Thoracic aorta (tissue), 2 donors: ENCODE data around the gene ROBO1. TPM values are rescaled to one million over a fixed set of nuclear protein-coding genes. Genes with fewer than 3 reads are reported as not detected.
"Not testable (repeated sequence)": the region's sequence is repeated elsewhere in the genome, so short reads cannot be mapped to it uniquely, and the experiment has no call there.

Experiments used
- ATAC-seq: fragments of 150-250 bp; one replicate; pipeline ENCODE4 v1.8.0; 2017; ENCODE audit warnings: low read depth; ENCODE audit not compliant: insufficient number of reproducible peaks, low FRiP score
- DNase-seq: peaks from one replicate; pipeline ENCODE4 v3.0.0-alpha.2; 2020; ENCODE audit warnings: low spot score
- H3K27ac ChIP-seq, 2 donors: fragments of 200-600 bp; sonication (generic); 1 replicate in 1 of 2; 2 replicates in 1 of 2; pipeline ENCODE4 v1.5.1; 2016; ENCODE audit warnings: mild to moderate bottlenecking in 2 of 2, moderate library complexity in 2 of 2
- H3K27me3 ChIP-seq: fragments of 200-600 bp; sonication (generic); replicated peaks from 2 replicates; pipeline ENCODE4 v1.6.0; 2016; ENCODE audit warnings: mild to moderate bottlenecking; ENCODE audit not compliant: insufficient read depth
- H3K36me3 ChIP-seq: fragments of 200-600 bp; sonication (generic); one replicate; pipeline ENCODE4 v1.5.1; 2016
- H3K4me1 ChIP-seq, 2 donors: fragments of 200-600 bp; sonication (generic); 1 replicate in 1 of 2; 2 replicates in 1 of 2; pipeline versions ENCODE4 v1.5.1 to v1.6.0; 2016; ENCODE audit warnings: low read depth in 2 of 2, mild to moderate bottlenecking in 1 of 2; ENCODE audit not compliant: control insufficient read depth in 1 of 2
- H3K4me3 ChIP-seq: fragments of 200-600 bp; sonication (generic); 2 replicates; pipeline ENCODE4 v1.5.1; 2016; ENCODE audit warnings: mild to moderate bottlenecking
- H3K9me3 ChIP-seq: fragments of 200-600 bp; sonication (generic); 2 replicates; pipeline ENCODE4 v1.5.1; 2016
- total RNA-seq, 2 donors: library from RNA; depleted of rRNA; stranded (reverse); fragments of >200 nt; gene quantifications; one replicate each; pipeline versions ENCODE4 v1.1.0 to v1.2.3, GENCODE V29; 2016
- TF ChIP-seq, protein P1 (sequence below): fragments of 200-600 bp; sonication (generic); IDR thresholded peaks from one replicate; pipeline ENCODE4 v1.5.1; 2019; ENCODE audit warnings: antibody characterized with exemption

Gene ROBO1
- total RNA-seq, 2 donors from 2014 or later = 13.3 to 24.4 TPM

DNA sequence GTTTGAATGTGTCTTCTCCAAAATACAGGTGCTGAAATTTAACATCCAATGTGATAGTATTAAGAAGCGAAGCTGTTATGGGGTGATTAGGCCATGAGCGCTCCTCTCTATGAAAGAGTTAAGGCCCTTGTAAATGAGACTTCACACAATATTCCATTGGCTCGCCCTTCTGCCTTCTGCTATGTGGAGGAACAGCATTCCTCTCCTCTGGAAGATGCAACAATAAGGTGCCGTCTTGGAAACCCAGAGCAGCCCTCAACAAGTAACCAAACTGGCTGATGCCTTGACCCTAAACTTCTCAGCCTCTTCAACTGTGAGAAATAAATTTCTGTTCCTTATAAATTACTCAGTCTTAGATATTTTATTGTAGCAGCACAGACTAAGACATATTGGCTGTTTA lies 874.6 kb downstream of the ROBO1 start:
- Histone ChIP-seq H3K27me3 (no peaks in the 10 kb centered on the region), H3K4me3 (no peak overlapping the region), H3K27ac (no peak overlapping the region), H3K4me1 (peaks cover 0 to 21% of the 10 kb centered on the region in 2 donors), H3K9me3 (no peaks in the 10 kb centered on the region), H3K36me3 (no peaks in the 10 kb centered on the region)
- TF ChIP-seq, protein P1, sequence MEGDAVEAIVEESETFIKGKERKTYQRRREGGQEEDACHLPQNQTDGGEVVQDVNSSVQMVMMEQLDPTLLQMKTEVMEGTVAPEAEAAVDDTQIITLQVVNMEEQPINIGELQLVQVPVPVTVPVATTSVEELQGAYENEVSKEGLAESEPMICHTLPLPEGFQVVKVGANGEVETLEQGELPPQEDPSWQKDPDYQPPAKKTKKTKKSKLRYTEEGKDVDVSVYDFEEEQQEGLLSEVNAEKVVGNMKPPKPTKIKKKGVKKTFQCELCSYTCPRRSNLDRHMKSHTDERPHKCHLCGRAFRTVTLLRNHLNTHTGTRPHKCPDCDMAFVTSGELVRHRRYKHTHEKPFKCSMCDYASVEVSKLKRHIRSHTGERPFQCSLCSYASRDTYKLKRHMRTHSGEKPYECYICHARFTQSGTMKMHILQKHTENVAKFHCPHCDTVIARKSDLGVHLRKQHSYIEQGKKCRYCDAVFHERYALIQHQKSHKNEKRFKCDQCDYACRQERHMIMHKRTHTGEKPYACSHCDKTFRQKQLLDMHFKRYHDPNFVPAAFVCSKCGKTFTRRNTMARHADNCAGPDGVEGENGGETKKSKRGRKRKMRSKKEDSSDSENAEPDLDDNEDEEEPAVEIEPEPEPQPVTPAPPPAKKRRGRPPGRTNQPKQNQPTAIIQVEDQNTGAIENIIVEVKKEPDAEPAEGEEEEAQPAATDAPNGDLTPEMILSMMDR = no peak
- DNase-seq (no peak), ATAC-seq (no peak)

DNA sequence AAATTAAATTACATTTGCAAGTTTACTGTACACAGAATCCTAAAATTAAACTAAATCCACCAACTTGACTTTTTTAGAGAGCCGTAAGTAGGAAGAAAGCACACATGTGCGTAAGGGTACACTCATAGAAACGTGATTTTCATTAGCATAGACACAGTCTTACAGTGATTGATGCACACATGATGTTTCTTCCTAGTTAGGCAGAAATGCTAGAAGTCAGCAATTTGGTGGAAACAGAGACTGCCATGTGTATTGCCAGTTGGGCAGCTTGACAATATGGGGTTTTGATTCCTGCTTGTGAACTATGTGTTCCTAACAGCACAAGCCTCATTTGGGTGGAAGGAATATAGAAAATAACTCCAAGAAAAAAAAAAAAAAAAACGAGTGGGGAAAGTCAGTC lies 878.5 kb downstream of the ROBO1 start:
- no peak for ATAC-seq
- H3K4me1 ChIP-seq = peaks cover 5 to 27% of the 10 kb centered on the region in 2 donors
- no peak overlapping the region for H3K27ac ChIP-seq
- no peaks in the 10 kb centered on the region for H3K9me3 ChIP-seq
- H3K36me3 ChIP-seq = no peaks in the 10 kb centered on the region
- TF ChIP-seq, protein P1 = no peak
- no peaks in the 10 kb centered on the region for H3K27me3 ChIP-seq
- H3K4me3 ChIP-seq = no peak overlapping the region
- no peak for DNase-seq

DNA sequence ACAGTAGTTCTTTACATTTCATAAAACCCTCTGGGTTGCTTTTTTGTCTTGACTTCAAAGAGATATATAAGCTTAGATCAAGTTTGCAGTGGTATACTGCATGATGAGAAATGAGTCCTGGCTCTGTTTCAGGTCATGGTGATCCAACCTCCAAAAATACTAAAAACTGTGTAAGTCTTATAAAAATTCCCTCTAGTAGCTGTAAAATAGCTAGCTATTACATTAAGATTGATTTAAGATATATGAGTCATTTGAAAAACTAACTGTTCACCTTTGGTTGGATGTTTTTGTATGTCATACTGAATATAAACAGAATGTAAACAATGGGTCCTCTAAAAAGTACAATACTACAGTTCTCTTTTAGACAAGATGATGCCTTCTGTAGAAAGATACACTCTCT lies 879.2 kb downstream of the ROBO1 start:
- ATAC-seq = no peak

DNA sequence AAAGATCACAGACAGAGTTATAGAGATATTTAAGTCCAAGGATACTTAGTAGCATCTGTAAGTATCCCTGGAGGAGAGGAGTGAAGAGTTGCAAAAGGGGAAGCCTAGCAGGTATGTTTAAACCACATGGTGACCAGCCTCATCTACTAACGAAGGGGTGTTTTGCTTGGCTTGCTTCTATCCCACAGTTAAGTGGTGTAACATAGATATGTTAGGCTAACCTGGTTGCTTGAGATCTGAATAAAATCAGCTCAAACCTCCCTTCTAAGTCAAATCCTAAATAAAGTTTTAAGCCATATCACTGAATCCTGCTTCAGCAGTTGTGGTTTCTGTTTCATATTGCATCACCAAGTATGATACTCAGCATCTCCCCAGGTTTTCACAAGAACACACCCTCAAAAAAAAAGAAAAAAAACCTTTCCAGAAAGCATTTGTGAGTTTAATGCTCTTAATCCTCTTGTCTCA lies 880.2 kb downstream of the ROBO1 start:
- Histone ChIP-seq H3K9me3 (no peaks in the 10 kb centered on the region), H3K27ac (no peak overlapping the region), H3K27me3 (no peaks in the 10 kb centered on the region), H3K4me1 (peaks cover 5 to 27% of the 10 kb centered on the region in 2 donors), H3K4me3 (no peak overlapping the region), H3K36me3 (no peaks in the 10 kb centered on the region)
- TF ChIP-seq, protein P1 = no peak
- ATAC-seq (no peak), DNase-seq (no peak)

More for the DNA sequence above, 879.2 kb downstream of the ROBO1 start:
- Histone ChIP-seq H3K4me3 (no peak overlapping the region), H3K27me3 (no peaks in the 10 kb centered on the region), H3K4me1 (peaks cover 5 to 27% of the 10 kb centered on the region in 2 donors), H3K36me3 (no peaks in the 10 kb centered on the region), H3K27ac (no peak overlapping the region), H3K9me3 (no peaks in the 10 kb centered on the region)
- DNase-seq = no peak
- TF ChIP-seq, protein P1 = no peak

DNA sequence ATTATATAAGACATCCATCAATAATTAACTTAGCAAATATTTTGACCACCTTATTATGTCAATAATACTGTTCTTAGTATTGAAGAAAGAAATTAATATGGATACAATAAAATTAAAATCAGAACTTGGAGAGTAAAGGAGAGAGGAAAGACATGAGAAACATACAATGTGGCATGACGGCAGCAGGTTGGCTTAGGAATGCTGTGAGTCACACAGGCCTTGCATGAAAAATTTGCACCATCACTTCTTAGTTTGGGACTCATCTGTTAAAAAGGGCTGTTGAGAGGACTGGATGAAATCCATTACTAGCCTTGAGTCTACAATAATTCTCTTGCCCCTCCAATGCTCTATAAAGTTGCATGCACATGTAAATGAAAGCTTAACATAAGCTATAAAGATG lies 880.8 kb downstream of the ROBO1 start:
- ATAC-seq (no peak), DNase-seq (no peak)
- Histone ChIP-seq H3K4me3 (no peak overlapping the region), H3K27ac (no peak overlapping the region), H3K36me3 (no peaks in the 10 kb centered on the region), H3K27me3 (no peaks in the 10 kb centered on the region), H3K9me3 (no peaks in the 10 kb centered on the region), H3K4me1 (peaks cover 5 to 27% of the 10 kb centered on the region in 2 donors)
- TF ChIP-seq, protein P1 = no peak

DNA sequence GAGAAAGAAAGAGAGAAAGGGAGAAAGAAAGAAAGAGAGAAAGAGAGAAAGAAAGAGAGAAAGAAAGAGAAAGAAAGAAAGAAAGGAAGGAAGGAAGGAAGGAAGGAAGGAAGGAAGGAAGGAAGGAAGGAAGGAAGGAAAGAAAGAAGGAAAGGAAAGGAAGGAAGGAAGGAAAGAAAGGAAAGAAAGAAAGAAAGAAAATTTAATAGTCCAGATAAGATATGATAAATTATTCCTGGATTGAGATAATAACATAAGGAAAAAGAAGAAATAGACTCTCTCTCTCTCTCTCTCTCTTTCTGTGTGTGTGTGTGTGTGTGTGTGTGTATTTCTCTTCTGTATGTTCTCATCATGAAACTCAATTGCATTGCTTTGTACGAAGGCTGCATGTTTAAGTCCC lies 883.2 kb downstream of the ROBO1 start:
- not testable (repeated sequence) for H3K27me3 ChIP-seq, ATAC-seq, DNase-seq, H3K9me3 ChIP-seq, H3K27ac ChIP-seq, H3K36me3 ChIP-seq, H3K4me3 ChIP-seq
- peaks cover 13 to 47% of the 10 kb centered on the region in 2 donors for H3K4me1 ChIP-seq
